ENCODE measurements around the gene CSTPP1. TPM values are rescaled to one million over a fixed set of nuclear protein-coding genes. Genes with fewer than 3 reads are reported as not detected.

Gene CSTPP1
- total and polyA plus RNA-seq, 2 of the 4 experiments (the other 2 are of a cell fraction): 22.0 to 35.7 TPM

GRCh38 chr11:47062736-47063135, 126.2 kb downstream of the CSTPP1 start:
- H3K9me1 ChIP-seq (ENCODE audit: insufficient read depth, low read length): no peaks in the 10 kb centered on the region
- ATAC-seq (ENCODE audit: low read depth) (no peak), DNase-seq (no peak)
- no peak overlapping the region for H2AK9ac ChIP-seq (replicated peaks; ENCODE audit: low read depth, low read length, poor library complexity)
- no peak overlapping the region for H2BK120ac ChIP-seq (ENCODE audit: low read depth, low read length)
- no peak overlapping the region for H2BK5ac ChIP-seq (ENCODE audit: low read depth, low read length, poor library complexity, severe bottlenecking)
- in situ Hi-C loops (cut with MboI; ENCODE audit: low sequenced_read_pairs): no loop called here
- BruUV-seq (replicated peaks): no TSS peak
- H4K20me1 ChIP-seq (ENCODE audit: insufficient read depth, low read length): 0 out of 2 replicates have a peak, but pooled peaks cover 3% of the 10 kb centered on the region
- no peak overlapping the region for H3K4me2 ChIP-seq (ENCODE audit: low read depth, low read length)
- no peak overlapping the region for H4K8ac ChIP-seq (ENCODE audit: low read depth in 2 of 2, low read length in 2 of 2)
- H2BK15ac ChIP-seq (ENCODE audit: low read depth, low read length): no peak overlapping the region
- no peak overlapping the region for H3K56ac ChIP-seq (ENCODE audit: extremely low read depth, insufficient read depth, low read length)
- H3K9me3 ChIP-seq (ENCODE audit: control insufficient read depth, insufficient read depth, low read length): 0 out of 2 replicates have a peak, but pooled peaks cover 3% of the 10 kb centered on the region
- no peak overlapping the region for H4K91ac ChIP-seq (ENCODE audit: insufficient read depth, low read depth, low read length)
- H2AFZ ChIP-seq (replicated peaks; ENCODE audit: low read length, poor library complexity): no peak overlapping the region
- no peak overlapping the region for H3K14ac ChIP-seq (replicated peaks; ENCODE audit: low read depth, low read length)
- H4K5ac ChIP-seq (ENCODE audit: low read depth, low read length): no peak overlapping the region
- CTCF ChIA-PET: no interaction called here
- no CpG with 5 or more reads among the region's 2 CpGs for WGBS, 2 experiments (ENCODE audit: extremely low coverage in 2 of 2, insufficient read length in 1 of 2)
- no peak overlapping the region for H2BK20ac ChIP-seq (ENCODE audit: low read depth, low read length)
- H2AK5ac ChIP-seq (ENCODE audit: low read depth, low read length): no peak overlapping the region
- no peak overlapping the region for H3K9ac ChIP-seq (ENCODE audit: low read depth, low read length)
- TF ChIP-seq CEBPB (IDR thresholded peaks at IDR 0.05; ENCODE audit: low read depth, low read length) (no peak), FOS (IDR thresholded peaks at IDR 0.05; ENCODE audit: low read depth, low read length) (no peak), BHLHE40 (IDR thresholded peaks at IDR 0.05; ENCODE audit: low read depth, low read length) (no peak), MXI1 (IDR thresholded peaks at IDR 0.05; ENCODE audit: borderline replicate concordance, low read depth, low read length) (no peak), RAD21 (IDR thresholded peaks at IDR 0.05; ENCODE audit: low read length) (no peak), RCOR1 (IDR thresholded peaks at IDR 0.05; ENCODE audit: insufficient replicate concordance, low read length) (no peak), ELK1 (IDR thresholded peaks at IDR 0.05; ENCODE audit: borderline replicate concordance, low read depth, low read length) (no peak), SMC3 (IDR thresholded peaks at IDR 0.05; ENCODE audit: low read depth, low read length) (no peak), MAZ (IDR thresholded peaks at IDR 0.05; ENCODE audit: borderline replicate concordance, low read depth, low read length) (no peak), POLR2A (IDR thresholded peaks at IDR 0.05; ENCODE audit: low read depth, low read length) (no peak), NFE2L2 (IDR thresholded peaks at IDR 0.05; ENCODE audit: low read depth, low read length) (no peak), MAFK (IDR thresholded peaks at IDR 0.05; ENCODE audit: low read depth, low read length) (no peak), RFX5 (IDR thresholded peaks at IDR 0.05; ENCODE audit: low read depth, low read length) (no peak), CHD1 (IDR thresholded peaks at IDR 0.05; ENCODE audit: low read depth, low read length) (no peak)
- no peak overlapping the region for H3K27ac ChIP-seq (ENCODE audit: insufficient read depth, low read length)
- H3K4ac ChIP-seq (ENCODE audit: low read depth, low read length): no peak overlapping the region
- no peaks in the 10 kb centered on the region for H3K4me1 ChIP-seq (ENCODE audit: control insufficient read depth, insufficient read depth, low read length)
- H3K36me3 ChIP-seq (ENCODE audit: control insufficient read depth, insufficient read depth, low read length): no peaks in the 10 kb centered on the region
- POLR2A ChIA-PET (ENCODE audit: unreplicated experiment): no interaction called here
- H3K79me1 ChIP-seq (ENCODE audit: low read depth in 1 of 2, low read length in 2 of 2): peaks cover 3 to 8% of the 10 kb centered on the region in 2 experiments; a peak in 1 of 4 replicates
- H3K4me3 ChIP-seq (ENCODE audit: insufficient read depth, low read depth, low read length): no peak overlapping the region
- H3K23ac ChIP-seq (ENCODE audit: low read depth, low read length): no peak overlapping the region
- no peak overlapping the region for H3K18ac ChIP-seq (ENCODE audit: low read depth, low read length)
- H3K27me3 ChIP-seq (ENCODE audit: control insufficient read depth, insufficient read depth, low read length): no peaks in the 10 kb centered on the region
- intact Hi-C loops (cut with micrococcal nuclease): no loop called here
- dilution Hi-C loops (cut with HindIII; ENCODE audit: low sequenced_read_pairs, unreplicated experiment): no loop called here
